Suprapubic skin (tissue), 4 donors: Measurements from ENCODE around the gene PDE6C. TPM values are rescaled to one million over a fixed set of nuclear protein-coding genes. Genes with fewer than 3 reads are reported as not detected.

Source experiments
- DNase-seq, 2 donors: peaks; one replicate each; pipeline ENCODE4 v3.0.0-alpha.2; 2019; ENCODE audit warnings: low spot score in 2 of 2
- H3K27ac ChIP-seq: fragments of 200-600 bp; sonication (generic); one replicate; pipeline ENCODE4 v1.5.1; 2019
- H3K27me3 ChIP-seq: fragments of 200-600 bp; sonication (generic); one replicate; pipeline ENCODE4 v1.5.1; 2019
- H3K36me3 ChIP-seq: fragments of 200-600 bp; sonication (generic); one replicate; pipeline ENCODE4 v1.5.1; 2019
- H3K4me1 ChIP-seq: fragments of 200-600 bp; sonication (generic); one replicate; pipeline ENCODE4 v1.5.1; 2019
- H3K4me3 ChIP-seq: fragments of 200-600 bp; sonication (generic); one replicate; pipeline ENCODE4 v1.5.1; 2019; ENCODE audit warnings: mild to moderate bottlenecking
- H3K9me3 ChIP-seq: fragments of 200-600 bp; sonication (generic); one replicate; pipeline ENCODE4 v1.5.1; 2019
- CTCF ChIP-seq, 2 donors: fragments of 200-600 bp in 1 of 2; fragments of 450-650 bp in 1 of 2; sonication (generic) in 1 of 2; IDR thresholded peaks; one replicate each; pipeline ENCODE4 v1.5.1; 2016 to 2019; ENCODE audit warnings: antibody characterized with exemption in 2 of 2, mild to moderate bottlenecking in 1 of 2, moderate library complexity in 1 of 2
- EP300 ChIP-seq: sonication (generic); formaldehyde crosslinking; IDR thresholded peaks from one replicate; pipeline ENCODE4 v1.6.1; 2017; ENCODE audit warnings: antibody characterized with exemption
- POLR2A ChIP-seq, 2 donors: fragments of 450-650 bp; IDR thresholded peaks; one replicate each; pipeline ENCODE4 v1.6.1; 2017; ENCODE audit warnings: antibody characterized with exemption in 2 of 2, mild to moderate bottlenecking in 2 of 2, moderate library complexity in 2 of 2
- POLR2AphosphoS5 ChIP-seq, 3 donors: sonication (generic); formaldehyde crosslinking; IDR thresholded peaks; one replicate each; pipeline ENCODE4 v1.6.1; 2017; ENCODE audit warnings: antibody characterized with exemption in 3 of 3
- WGBS: methylation state at CpG from one replicate; pipeline ENCODE4 v1.1.5; 2018; 5-methylcytosine and 5-hydroxymethylcytosine counted together
- total RNA-seq, 4 donors: library from RNA; depleted of rRNA; stranded (reverse); fragments of >200 nt; gene quantifications; one replicate each; pipeline ENCODE4 v1.1.0, GENCODE V29; 2016

The PDE6C gene
- total RNA-seq, 4 donors from 2014 or later: not detected

GRCh38 chr10:93712593-93712992 is 100.3 kb downstream of the PDE6C start:
- no peak for DNase-seq
- H3K27ac ChIP-seq: no peak overlapping the region
- no peaks in the 10 kb centered on the region for H3K27me3 ChIP-seq
- H3K36me3 ChIP-seq: no peaks in the 10 kb centered on the region
- TF ChIP-seq CTCF (IDR thresholded peaks at IDR 0.05) (no peak), POLR2A (IDR thresholded peaks at IDR 0.05) (no peak), POLR2AphosphoS5 (IDR thresholded peaks at IDR 0.05) (no peak), EP300 (no peak)
- H3K4me3 ChIP-seq: no peak overlapping the region
- WGBS: 59% methylated on average over 2 of the region's 2 CpGs
- H3K9me3 ChIP-seq: no peaks in the 10 kb centered on the region
- H3K4me1 ChIP-seq: no peaks in the 10 kb centered on the region

DNA sequence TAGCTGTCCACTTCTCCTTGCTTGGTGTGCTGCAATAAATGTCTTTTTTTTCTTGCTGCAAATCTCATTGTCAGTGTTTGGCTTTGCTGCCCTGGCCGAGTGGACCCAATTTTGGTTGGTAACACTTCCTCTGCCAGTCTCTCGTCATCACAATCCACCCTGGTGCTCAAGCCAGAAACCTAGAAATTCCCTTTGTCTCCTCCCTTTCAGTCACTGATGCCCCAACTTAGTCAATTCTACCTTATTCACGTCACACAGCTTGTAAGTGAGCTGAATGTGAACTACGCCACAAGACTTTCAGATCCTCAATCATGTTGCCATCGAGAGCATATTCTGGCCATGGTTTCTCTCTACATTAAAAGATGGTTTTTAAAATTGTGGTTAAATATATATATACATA is 103.0 kb downstream of the PDE6C start:
- no peak for DNase-seq
- Histone ChIP-seq H3K36me3 (no peaks in the 10 kb centered on the region), H3K9me3 (no peaks in the 10 kb centered on the region), H3K27ac (no peak overlapping the region), H3K4me3 (no peak overlapping the region), H3K27me3 (no peaks in the 10 kb centered on the region), H3K4me1 (no peaks in the 10 kb centered on the region)
- TF ChIP-seq POLR2A (IDR thresholded peaks at IDR 0.05) (no peak), POLR2AphosphoS5 (IDR thresholded peaks at IDR 0.05) (no peak), CTCF (IDR thresholded peaks at IDR 0.05) (no peak), EP300 (no peak)
- WGBS: 82% methylated on average over 5 of the region's 5 CpGs

Other genes starting within 250 kb of the PDE6C start
- gene MYOF, start 130.2 kb upstream of the PDE6C start, total RNA-seq: 100 to 1,000 TPM in 3 of 4 donors, 10 to 100 TPM in 1; 77.8 to 174 (median 116) TPM
- 1 to 10 TPM; 1.4 to 4.3 (median 2.8) TPM for gene CEP55, start 115.9 kb upstream of the PDE6C start, total RNA-seq
- 1 to 10 TPM in 1 of 4 donors, under 1 TPM in 3; 0.36 to 1.3 (median 0.77) TPM for gene FFAR4, start 45.9 kb upstream of the PDE6C start, total RNA-seq
- gene RBP4, start 11.3 kb upstream of the PDE6C start, total RNA-seq: 10 to 100 TPM in 3 of 4 donors, 1 to 10 TPM in 1; 8.5 to 32.7 (median 18.2) TPM
- 10 to 100 TPM in 2 of 4 donors, 1 to 10 TPM in 2; 4.7 to 78.0 (median 13.8) TPM for gene FRA10AC1, start 90.1 kb downstream of the PDE6C start, total RNA-seq
- gene LGI1, start 145.4 kb downstream of the PDE6C start, total RNA-seq: not detected